Stimulated activated naive CD8-positive, alpha-beta T cell treated with anti-CD3 and anti-CD28 coated beads, Interleukin-15, amount 100 ng/mL, for 72 hours (primary cell): ENCODE measurements around the gene MSANTD2.

ENCODE experiments used
- ATAC-seq: fragments of 150-1000 bp; cut with Tn5 transposase; 2 replicates; pipeline ENCODE4 v1.10.0; 2021; ENCODE audit warnings: mild to moderate bottlenecking, moderate library complexity
- DNase-seq, 2 donors: peaks; one replicate each; pipeline ENCODE4 v3.0.0; 2021 to 2022
- H3K27ac Mint-ChIP-seq, 2 donors: one replicate each; pipeline ENCODE4 v1.8.0; 2022; ENCODE audit warnings: mild to moderate bottlenecking in 2 of 2, mixed read lengths in 2 of 2, moderate library complexity in 2 of 2
- H3K27me3 Mint-ChIP-seq: one replicate; pipeline ENCODE4 v1.8.0; 2022; ENCODE audit warnings: mixed read lengths
- H3K4me1 Mint-ChIP-seq: one replicate; pipeline ENCODE4 v1.8.0; 2022; ENCODE audit warnings: mild to moderate bottlenecking, mixed read lengths
- H3K4me3 Mint-ChIP-seq, 2 donors: one replicate each; pipeline ENCODE4 v1.8.0; 2022; ENCODE audit warnings: mild to moderate bottlenecking in 2 of 2, mixed read lengths in 2 of 2, moderate library complexity in 1 of 2
- H3K9me3 Mint-ChIP-seq, 2 donors: one replicate each; pipeline ENCODE4 v1.8.0; 2022; ENCODE audit warnings: mixed read lengths in 2 of 2

The MSANTD2 gene

DNA sequence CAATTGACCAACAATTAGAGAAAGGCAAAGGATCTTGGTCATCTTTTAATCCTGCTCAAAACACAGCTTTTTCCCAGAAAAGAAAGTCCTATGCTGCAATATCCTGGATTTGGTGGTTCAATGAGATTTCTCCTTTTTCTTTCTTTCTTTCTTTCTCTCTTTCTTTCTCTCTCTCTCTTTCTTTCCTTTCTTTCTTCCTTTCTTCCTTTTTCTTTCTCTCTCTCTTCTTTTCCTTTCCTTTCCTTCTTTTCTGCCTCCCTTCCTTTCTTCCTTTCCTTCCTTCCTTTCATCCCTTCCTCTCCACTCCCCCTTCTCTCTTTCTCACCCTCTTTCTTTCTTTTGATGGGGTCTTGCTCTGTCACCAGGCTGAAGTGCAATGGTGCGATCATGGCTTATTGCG is 31.7 kb upstream of the MSANTD2 start:
- H3K4me1 Mint-ChIP-seq = peaks cover 14% of the 10 kb centered on the region
- H3K9me3 Mint-ChIP-seq = no peaks in the 10 kb centered on the region
- H3K27ac Mint-ChIP-seq = no peak overlapping the region
- ATAC-seq = no peak
- no peak for DNase-seq
- H3K27me3 Mint-ChIP-seq = peaks cover 34% of the 10 kb centered on the region
- no peak overlapping the region for H3K4me3 Mint-ChIP-seq

DNA sequence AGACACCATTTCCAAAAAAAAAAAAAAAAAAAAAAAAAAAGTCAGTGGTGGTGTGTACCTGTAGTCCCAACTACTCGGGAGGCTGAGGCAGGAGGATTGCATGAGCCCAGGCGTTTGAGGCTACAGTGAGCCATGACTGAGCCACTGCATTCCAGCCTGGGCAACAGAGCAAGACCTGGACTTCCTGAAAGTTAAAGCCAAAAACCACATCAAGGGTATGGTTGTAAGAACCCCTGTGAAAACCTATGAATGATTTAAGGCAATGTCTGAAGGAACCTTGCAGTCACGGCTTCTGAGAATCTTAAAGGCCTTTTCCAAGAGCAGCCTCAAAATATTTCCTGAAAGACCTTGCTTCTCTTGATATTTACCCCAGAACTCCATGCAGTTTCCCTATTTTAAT is 30.5 kb upstream of the MSANTD2 start:
- no peak overlapping the region for H3K4me3 Mint-ChIP-seq
- no peak for DNase-seq
- no peak for ATAC-seq
- H3K27me3 Mint-ChIP-seq = peaks cover 43% of the 10 kb centered on the region
- no peak overlapping the region for H3K27ac Mint-ChIP-seq
- peaks cover 4% of the 10 kb centered on the region for H3K4me1 Mint-ChIP-seq
- H3K9me3 Mint-ChIP-seq = no peaks in the 10 kb centered on the region

DNA sequence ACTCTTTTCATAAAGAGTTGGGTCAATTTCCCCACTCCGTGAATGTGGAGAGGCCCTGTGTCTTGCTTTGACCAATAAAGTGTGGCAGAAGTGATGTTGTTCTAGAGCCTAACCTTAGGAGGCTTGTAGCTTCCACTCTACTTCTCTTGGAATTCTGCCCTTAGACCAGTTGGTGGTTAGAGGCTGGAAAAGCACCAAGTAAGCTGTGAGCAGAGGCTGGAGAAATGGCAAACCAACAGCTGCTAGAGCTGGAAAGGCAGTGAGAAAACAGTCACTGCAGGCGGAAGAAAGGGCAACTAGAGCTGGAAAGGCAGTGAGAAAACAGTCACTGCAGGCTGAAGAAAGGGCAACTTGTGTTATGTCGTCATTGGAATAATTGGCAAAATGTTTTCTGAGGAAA is 29.8 kb upstream of the MSANTD2 start:
- Mint-ChIP-seq H3K27me3 (peaks cover 43% of the 10 kb centered on the region), H3K9me3 (no peaks in the 10 kb centered on the region), H3K27ac (no peak overlapping the region), H3K4me1 (peaks cover 4% of the 10 kb centered on the region), H3K4me3 (no peak overlapping the region)
- DNase-seq = no peak
- no peak for ATAC-seq

DNA sequence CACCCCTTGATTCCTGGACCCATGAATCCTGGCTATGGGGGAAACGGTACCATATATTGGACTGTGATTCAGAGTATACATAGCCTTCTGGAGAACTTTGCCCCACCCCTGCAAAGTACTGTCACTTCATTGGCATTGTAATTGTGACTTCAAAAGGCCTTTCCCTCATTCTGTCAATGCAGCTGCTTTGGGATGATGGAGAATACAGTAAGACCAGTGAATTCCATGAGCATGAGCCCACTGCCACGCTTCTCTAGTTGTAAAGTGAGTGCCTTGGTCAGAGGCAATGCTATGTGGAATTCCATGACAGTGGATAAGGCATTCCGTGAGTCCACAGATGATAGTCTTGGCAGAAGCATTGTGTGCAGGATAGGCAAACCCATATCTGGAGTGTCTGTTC is 25.7 kb upstream of the MSANTD2 start:
- no peak for ATAC-seq
- no peaks in the 10 kb centered on the region for H3K9me3 Mint-ChIP-seq
- DNase-seq = no peak
- no peaks in the 10 kb centered on the region for H3K4me1 Mint-ChIP-seq
- H3K27ac Mint-ChIP-seq = no peak overlapping the region
- peaks cover 42% of the 10 kb centered on the region for H3K27me3 Mint-ChIP-seq
- no peak overlapping the region for H3K4me3 Mint-ChIP-seq

- no peaks in the 10 kb centered on the region for H3K9me3 Mint-ChIP-seq
Observed at GRCh38 chr11:124823512-124824376, 23.5 kb upstream of the MSANTD2 start.

DNA sequence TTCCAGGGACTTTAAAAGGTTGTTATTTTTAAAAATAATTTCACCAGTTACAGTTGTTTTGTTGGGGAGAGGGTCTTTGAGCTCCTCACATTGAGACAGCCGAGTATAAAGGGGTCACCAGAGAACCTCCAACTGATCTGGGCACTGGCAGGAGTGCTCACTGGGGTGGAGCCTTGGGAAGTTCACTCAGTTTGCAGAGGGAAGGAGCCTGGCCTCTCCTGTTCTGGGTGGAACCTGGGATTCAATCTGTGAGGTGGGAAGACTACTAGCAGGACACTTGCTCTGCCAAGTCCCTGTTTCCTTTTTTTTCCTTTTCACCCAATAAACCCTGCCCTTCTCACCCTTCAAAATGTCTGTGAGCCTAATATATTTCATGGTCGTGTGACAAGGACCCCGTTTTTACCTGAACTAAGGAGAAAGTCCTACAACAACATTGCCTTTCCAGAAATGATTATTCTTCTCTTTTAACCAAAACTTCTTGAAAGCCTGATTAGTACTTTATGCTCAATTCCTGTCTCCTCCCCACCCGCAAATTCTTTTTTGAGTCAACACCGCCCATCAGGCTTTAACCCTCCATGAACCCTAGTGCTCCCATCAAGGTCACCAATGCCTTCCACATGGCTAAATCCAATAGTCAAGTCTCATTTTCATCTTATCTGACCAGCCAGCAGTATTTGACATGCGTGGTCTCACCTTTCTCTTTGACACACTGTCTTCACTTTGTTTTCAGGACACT is 22.0 kb upstream of the MSANTD2 start:
- DNase-seq (no peak), ATAC-seq (no peak)
- H3K27ac Mint-ChIP-seq = no peak overlapping the region
- H3K4me3 Mint-ChIP-seq = no peak overlapping the region
- peaks cover 57% of the 10 kb centered on the region for H3K27me3 Mint-ChIP-seq
- no peaks in the 10 kb centered on the region for H3K9me3 Mint-ChIP-seq
- no peaks in the 10 kb centered on the region for H3K4me1 Mint-ChIP-seq

More at GRCh38 chr11:124823512-124824376, 23.5 kb upstream of the MSANTD2 start:
- Mint-ChIP-seq H3K27ac (no peak overlapping the region), H3K27me3 (peaks cover 44% of the 10 kb centered on the region), H3K4me3 (no peak overlapping the region), H3K4me1 (no peaks in the 10 kb centered on the region)
- ATAC-seq (no peak), DNase-seq (no peak)

DNA sequence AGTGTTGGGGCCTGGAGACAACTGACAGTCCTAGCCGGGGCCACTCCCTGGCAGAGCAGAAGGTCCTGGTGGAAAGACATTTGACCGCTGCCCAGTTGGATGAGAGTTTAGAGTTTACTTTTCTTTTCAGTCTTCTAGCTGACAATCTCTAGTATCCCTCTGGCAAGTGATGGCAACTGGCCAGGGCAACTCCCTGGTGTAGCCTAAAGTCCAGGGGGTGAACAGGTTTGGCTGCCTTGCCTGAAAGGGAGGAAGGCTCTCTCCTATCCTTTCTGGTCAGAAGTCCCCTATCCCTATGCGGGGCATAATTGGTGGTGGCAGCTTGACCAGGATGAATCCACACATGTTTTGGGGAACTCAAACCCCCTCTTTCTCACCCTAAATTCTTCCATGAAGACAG is 16.8 kb upstream of the MSANTD2 start:
- DNase-seq (no peak), ATAC-seq (no peak)
- H3K4me1 Mint-ChIP-seq = no peaks in the 10 kb centered on the region
- no peak overlapping the region for H3K4me3 Mint-ChIP-seq
- H3K27me3 Mint-ChIP-seq = peaks cover 47% of the 10 kb centered on the region
- no peak overlapping the region for H3K27ac Mint-ChIP-seq
- H3K9me3 Mint-ChIP-seq = no peaks in the 10 kb centered on the region

DNA sequence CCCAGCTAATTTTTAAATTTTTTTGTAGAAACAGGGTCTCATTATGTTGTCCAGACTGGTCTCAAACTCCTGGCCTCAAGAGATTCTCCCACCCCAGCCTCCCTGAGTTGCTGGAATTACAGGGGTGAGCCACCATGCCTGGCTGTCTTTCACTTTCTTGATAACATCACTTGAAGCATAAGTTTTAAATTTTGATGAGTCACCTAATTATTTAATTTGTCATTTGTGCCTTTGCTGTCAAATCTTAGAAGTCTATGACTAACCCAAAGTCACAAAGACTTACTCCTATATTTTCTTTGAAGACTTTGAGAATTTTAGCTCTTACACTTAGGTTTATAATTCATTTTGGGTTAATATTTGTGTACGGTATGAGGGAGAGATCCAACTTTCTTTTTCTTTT is 14.5 kb upstream of the MSANTD2 start:
- peaks cover 44% of the 10 kb centered on the region for H3K27me3 Mint-ChIP-seq
- no peak overlapping the region for H3K4me3 Mint-ChIP-seq
- DNase-seq (no peak), ATAC-seq (no peak)
- no peaks in the 10 kb centered on the region for H3K4me1 Mint-ChIP-seq
- no peak overlapping the region for H3K27ac Mint-ChIP-seq
- no peaks in the 10 kb centered on the region for H3K9me3 Mint-ChIP-seq

DNA sequence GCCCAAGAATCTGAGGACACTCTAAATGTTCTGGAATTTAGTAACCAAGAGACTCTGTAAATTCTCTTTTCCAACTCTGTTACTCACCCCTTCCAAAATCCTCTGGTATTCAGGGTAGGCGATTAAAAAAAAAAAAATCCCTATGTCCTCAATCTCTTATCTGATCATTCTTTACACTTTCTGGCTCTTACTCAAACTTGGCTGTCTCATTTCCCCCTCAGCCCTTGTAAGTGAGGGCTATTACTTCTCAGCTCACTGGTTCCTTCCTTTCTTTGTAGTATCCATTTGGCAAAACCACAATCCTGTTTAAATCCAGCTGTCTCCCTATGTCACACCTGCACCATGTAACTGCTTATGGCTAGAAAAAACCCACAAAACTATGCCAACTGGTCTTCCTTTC is 12.7 kb upstream of the MSANTD2 start:
- H3K27ac Mint-ChIP-seq = no peak overlapping the region
- no peaks in the 10 kb centered on the region for H3K4me1 Mint-ChIP-seq
- DNase-seq (no peak), ATAC-seq (no peak)
- no peaks in the 10 kb centered on the region for H3K9me3 Mint-ChIP-seq
- H3K4me3 Mint-ChIP-seq = no peak overlapping the region
- H3K27me3 Mint-ChIP-seq = peaks cover 35% of the 10 kb centered on the region

DNA sequence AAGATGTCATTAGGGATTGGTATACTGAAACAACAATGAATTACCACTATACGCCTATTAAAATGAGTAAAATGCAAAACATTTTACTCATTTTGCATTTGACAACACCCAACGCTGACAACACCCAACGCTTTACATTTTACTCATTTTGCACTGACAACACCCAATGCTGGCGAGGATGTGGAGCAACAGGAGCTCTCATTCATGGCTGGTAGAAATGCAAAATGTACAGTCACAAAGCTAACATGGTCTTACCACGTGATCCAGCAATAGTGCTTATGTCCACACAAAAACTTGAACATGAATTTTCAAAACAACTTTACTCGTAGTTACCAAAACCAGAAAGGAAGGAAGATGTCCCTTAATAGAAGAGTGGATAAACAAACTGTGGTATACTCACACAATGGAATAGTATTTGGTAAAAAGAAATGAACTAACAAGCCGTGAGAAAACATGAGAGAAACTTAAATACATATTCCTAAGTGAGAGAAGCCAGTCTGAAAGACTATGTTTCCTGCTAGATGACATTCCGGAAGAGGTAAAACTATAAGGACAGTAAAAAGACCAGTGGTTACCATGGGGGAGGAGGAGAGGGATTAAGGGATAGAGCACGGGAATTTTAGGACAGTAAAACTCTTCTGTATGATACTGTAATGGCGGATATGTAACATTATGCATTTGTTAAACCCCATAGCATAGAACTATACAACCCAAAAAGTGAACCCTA is 11.4 kb upstream of the MSANTD2 start:
- DNase-seq (no peak), ATAC-seq (no peak)
- Mint-ChIP-seq H3K27ac (no peak overlapping the region), H3K27me3 (peaks cover 26% of the 10 kb centered on the region), H3K4me1 (no peaks in the 10 kb centered on the region), H3K4me3 (no peak overlapping the region), H3K9me3 (no peaks in the 10 kb centered on the region)

GRCh38 chr11:124807660-124808270 is 7.6 kb upstream of the MSANTD2 start:
- no peaks in the 10 kb centered on the region for H3K4me1 Mint-ChIP-seq
- H3K4me3 Mint-ChIP-seq = no peak overlapping the region
- ATAC-seq (no peak), DNase-seq (no peak)
- peaks cover 12% of the 10 kb centered on the region for H3K27me3 Mint-ChIP-seq
- H3K9me3 Mint-ChIP-seq = no peaks in the 10 kb centered on the region
- no peak overlapping the region for H3K27ac Mint-ChIP-seq

DNA sequence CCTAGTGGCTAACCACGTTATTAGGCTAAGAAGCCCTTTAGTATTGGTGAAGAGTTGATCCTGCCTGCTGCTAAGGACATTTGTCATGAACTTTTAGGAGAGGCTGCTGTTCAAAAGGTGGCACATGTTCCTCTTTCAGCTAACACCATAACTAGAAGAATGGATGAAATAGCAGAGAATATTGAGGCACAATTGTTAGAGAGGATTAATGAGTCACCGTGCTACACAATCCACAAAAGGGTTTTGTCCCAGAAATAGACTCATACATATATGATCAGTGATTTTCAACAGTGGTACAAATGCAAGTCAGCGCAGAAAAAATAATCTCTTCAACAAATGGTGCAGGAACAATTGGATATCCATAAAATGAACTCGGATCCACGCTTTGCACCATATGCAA is 7.0 kb upstream of the MSANTD2 start:
- H3K27ac Mint-ChIP-seq = no peak overlapping the region
- H3K27me3 Mint-ChIP-seq = peaks cover 6% of the 10 kb centered on the region
- no peak overlapping the region for H3K4me3 Mint-ChIP-seq
- no peaks in the 10 kb centered on the region for H3K4me1 Mint-ChIP-seq
- DNase-seq (no peak), ATAC-seq (no peak)
- no peaks in the 10 kb centered on the region for H3K9me3 Mint-ChIP-seq

GRCh38 chr11:124804884-124805283 is 4.7 kb upstream of the MSANTD2 start:
- ATAC-seq = no peak
- no peaks in the 10 kb centered on the region for H3K9me3 Mint-ChIP-seq

GRCh38 chr11:124801636-124802312 is 1.6 kb upstream of the MSANTD2 start:
- Mint-ChIP-seq H3K27me3 (no peaks in the 10 kb centered on the region), H3K4me1 (peaks cover 25% of the 10 kb centered on the region), H3K9me3 (no peaks in the 10 kb centered on the region), H3K4me3 (peak overlapping the region in 1 of 2 donors; percentile 85), H3K27ac (no peak overlapping the region)
- DNase-seq (no peak), ATAC-seq (no peak)

More at GRCh38 chr11:124804884-124805283, 4.7 kb upstream of the MSANTD2 start:
- H3K4me1 Mint-ChIP-seq = no peaks in the 10 kb centered on the region
- H3K4me3 Mint-ChIP-seq = no peak overlapping the region
- H3K27me3 Mint-ChIP-seq = peaks cover 6% of the 10 kb centered on the region
- H3K27ac Mint-ChIP-seq = no peak overlapping the region
- no peak for DNase-seq

- Mint-ChIP-seq H3K27me3 (no peaks in the 10 kb centered on the region), H3K4me1 (peaks cover 30% of the 10 kb centered on the region), H3K9me3 (no peaks in the 10 kb centered on the region), H3K4me3 (peak overlapping the region; percentile 85 to 98), H3K27ac (peak overlapping the region; percentile 86 to 93)
- ATAC-seq (no peak), DNase-seq (no peak)
Observed at GRCh38 chr11:124801014-124801413, 808 bp upstream of the MSANTD2 start.
